ENCODE measurements around the gene KCNQ4. TPM values are rescaled to one million over a fixed set of nuclear protein-coding genes. Genes with fewer than 3 reads are reported as not detected.

Gene KCNQ4
- total RNA-seq, 2 donors from 2014 or later, result 1.8 to 1.9 TPM

DNA sequence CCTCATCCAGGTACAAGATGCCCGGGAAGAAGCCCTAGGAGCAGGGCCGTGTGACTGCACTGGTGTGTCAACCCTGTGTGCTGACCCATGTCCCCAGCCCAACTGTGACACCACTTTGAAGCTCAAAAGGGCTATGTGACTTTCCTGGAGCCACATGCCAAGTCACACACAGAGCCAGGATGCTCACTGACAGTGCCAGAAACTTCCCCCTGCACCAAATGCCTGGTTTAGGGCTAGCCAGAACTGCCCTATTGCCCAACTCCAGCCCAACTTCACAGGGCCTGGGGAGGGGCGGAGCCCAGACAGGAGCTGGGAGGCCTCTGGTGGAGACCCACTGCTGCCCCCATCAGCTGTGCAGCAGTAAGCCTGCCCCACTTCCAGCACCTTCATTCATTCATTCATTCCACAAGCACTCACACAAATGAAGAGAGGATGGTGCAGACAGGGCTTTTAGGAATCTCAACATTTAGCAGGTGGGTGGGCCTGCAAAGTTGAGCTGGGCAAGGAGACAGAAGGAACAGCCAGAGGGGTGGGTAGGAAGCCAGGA lies 36.7 kb downstream of the KCNQ4 start:
- no peak overlapping the region for H3K9ac ChIP-seq (ENCODE audit: low read depth in 2 of 2, low read length in 2 of 2)
- H3K36me3 ChIP-seq, result no peaks in the 10 kb centered on the region
- no peaks in the 10 kb centered on the region for H3K9me3 ChIP-seq
- TF ChIP-seq, protein P1, sequence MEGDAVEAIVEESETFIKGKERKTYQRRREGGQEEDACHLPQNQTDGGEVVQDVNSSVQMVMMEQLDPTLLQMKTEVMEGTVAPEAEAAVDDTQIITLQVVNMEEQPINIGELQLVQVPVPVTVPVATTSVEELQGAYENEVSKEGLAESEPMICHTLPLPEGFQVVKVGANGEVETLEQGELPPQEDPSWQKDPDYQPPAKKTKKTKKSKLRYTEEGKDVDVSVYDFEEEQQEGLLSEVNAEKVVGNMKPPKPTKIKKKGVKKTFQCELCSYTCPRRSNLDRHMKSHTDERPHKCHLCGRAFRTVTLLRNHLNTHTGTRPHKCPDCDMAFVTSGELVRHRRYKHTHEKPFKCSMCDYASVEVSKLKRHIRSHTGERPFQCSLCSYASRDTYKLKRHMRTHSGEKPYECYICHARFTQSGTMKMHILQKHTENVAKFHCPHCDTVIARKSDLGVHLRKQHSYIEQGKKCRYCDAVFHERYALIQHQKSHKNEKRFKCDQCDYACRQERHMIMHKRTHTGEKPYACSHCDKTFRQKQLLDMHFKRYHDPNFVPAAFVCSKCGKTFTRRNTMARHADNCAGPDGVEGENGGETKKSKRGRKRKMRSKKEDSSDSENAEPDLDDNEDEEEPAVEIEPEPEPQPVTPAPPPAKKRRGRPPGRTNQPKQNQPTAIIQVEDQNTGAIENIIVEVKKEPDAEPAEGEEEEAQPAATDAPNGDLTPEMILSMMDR (IDR thresholded peaks at IDR 0.05), result no peak
- no peak overlapping the region for H3K27ac ChIP-seq
- H3K27me3 ChIP-seq, result no peaks in the 10 kb centered on the region
- intact Hi-C loops (cut with DNase I), result no loop called here
- H3K4me3 ChIP-seq, result no peak overlapping the region
- no peaks in the 10 kb centered on the region for H3K4me1 ChIP-seq
- DNase-seq, result no peak

- Histone ChIP-seq H3K27me3 (no peaks in the 10 kb centered on the region), H3K4me3 (no peak overlapping the region), H3K9me3 (no peaks in the 10 kb centered on the region), H3K9ac (ENCODE audit: low read depth in 2 of 2, low read length in 2 of 2) (no peak overlapping the region), H3K36me3 (no peaks in the 10 kb centered on the region), H3K27ac (no peak overlapping the region), H3K4me1 (no peaks in the 10 kb centered on the region)
- intact Hi-C loops (cut with DNase I), result no loop called here
- DNase-seq, result no peak
- TF ChIP-seq, protein P1 (IDR thresholded peaks at IDR 0.05), result no peak
Observed at GRCh38 chr1:40820911-40821693, 37.5 kb downstream of the KCNQ4 start.

DNA sequence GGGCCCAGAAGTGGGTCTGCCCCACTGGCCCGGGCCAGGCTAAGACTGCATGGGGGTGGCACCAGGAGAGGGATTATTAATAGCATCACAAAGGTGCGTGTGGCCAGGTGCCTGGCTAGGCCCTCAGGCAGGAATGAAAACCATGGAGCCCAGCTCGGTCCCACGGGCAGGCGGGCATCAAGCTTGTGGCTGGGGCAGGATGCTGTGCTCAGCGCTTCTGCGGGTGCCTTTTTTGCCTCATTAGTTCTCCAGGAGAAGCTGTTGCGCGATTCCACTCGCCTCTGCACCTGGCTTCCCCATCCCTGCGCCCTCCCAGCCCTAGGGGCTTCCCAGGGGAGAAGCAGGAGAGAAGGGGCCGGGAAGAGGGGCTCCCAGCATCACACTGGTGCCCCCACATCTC lies 39.3 kb downstream of the KCNQ4 start:
- H3K27ac ChIP-seq, result no peak overlapping the region

DNA sequence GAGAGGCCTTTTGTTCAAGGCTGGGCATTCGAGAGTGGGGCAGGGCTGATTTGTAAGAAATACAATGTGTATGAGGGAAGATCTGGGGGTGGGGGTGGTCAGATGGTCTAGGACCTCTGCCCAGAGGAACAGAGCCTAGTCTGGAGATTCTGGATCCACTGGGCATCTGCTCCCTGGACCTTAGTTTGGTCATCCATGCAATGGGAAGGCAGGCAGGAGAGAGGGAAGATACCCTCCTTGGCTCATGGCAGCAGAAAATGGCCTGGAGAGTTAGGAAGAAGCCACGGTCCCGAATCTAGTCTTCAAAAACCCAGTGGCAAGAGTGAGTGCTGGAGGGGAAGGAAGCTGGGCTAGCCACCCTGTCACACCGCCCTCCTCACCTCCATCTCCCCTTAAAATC lies 39.8 kb downstream of the KCNQ4 start:
- H3K4me1 ChIP-seq, result no peaks in the 10 kb centered on the region
- H3K9ac ChIP-seq (ENCODE audit: low read depth in 2 of 2, low read length in 2 of 2), result no peak overlapping the region
- no peak overlapping the region for H3K4me3 ChIP-seq
- H3K27ac ChIP-seq, result no peak overlapping the region
- TF ChIP-seq, protein P1 (IDR thresholded peaks at IDR 0.05), result no peak
- no peaks in the 10 kb centered on the region for H3K36me3 ChIP-seq
- no peaks in the 10 kb centered on the region for H3K9me3 ChIP-seq
- H3K27me3 ChIP-seq, result no peaks in the 10 kb centered on the region
- no peak for DNase-seq
- intact Hi-C loops (cut with DNase I), result no loop called here

More for the DNA sequence above, 39.3 kb downstream of the KCNQ4 start:
- no peak for DNase-seq
- Histone ChIP-seq H3K4me3 (no peak overlapping the region), H3K9ac (ENCODE audit: low read depth in 2 of 2, low read length in 2 of 2) (no peak overlapping the region), H3K27me3 (no peaks in the 10 kb centered on the region), H3K36me3 (no peaks in the 10 kb centered on the region), H3K4me1 (no peaks in the 10 kb centered on the region), H3K9me3 (no peaks in the 10 kb centered on the region)
- intact Hi-C loops (cut with DNase I), result no loop called here
- TF ChIP-seq, protein P1 (IDR thresholded peaks at IDR 0.05), result no peak

GRCh38 chr1:40823983-40824382 lies 40.4 kb downstream of the KCNQ4 start:
- no peak for DNase-seq
- TF ChIP-seq, protein P1 (IDR thresholded peaks at IDR 0.05), result no peak
- Histone ChIP-seq H3K9ac (ENCODE audit: low read depth in 2 of 2, low read length in 2 of 2) (no peak overlapping the region), H3K36me3 (no peaks in the 10 kb centered on the region), H3K4me3 (no peak overlapping the region), H3K4me1 (no peaks in the 10 kb centered on the region), H3K27ac (no peak overlapping the region), H3K27me3 (no peaks in the 10 kb centered on the region), H3K9me3 (no peaks in the 10 kb centered on the region)
- intact Hi-C loops (cut with DNase I), result no loop called here

Data from colonic mucosa (tissue), 4 donors.